CD8-positive, alpha-beta memory T cell (primary cell): ENCODE results near the gene RAB8B. TPM values are rescaled to one million over a fixed set of nuclear protein-coding genes. Genes with fewer than 3 reads are reported as not detected.

Source experiments
- CTCF ChIA-PET: fragments of 350-600 bp; sonication (Branson Sonifier 250); formaldehyde crosslinking; loops from one replicate; lab custom pipeline; 2021; ENCODE audit warnings: antibody characterized with exemption; lab: Charles Lee
- POLR2A ChIA-PET: fragments of 350-600 bp; sonication (Branson Sonifier 250); formaldehyde crosslinking; loops from one replicate; lab custom pipeline; 2021; ENCODE audit warnings: antibody characterized with exemption; lab: Charles Lee
- DNase-seq, 5 donors: peaks; one replicate each; pipeline versions ENCODE4 v3.0.0 to v3.0.0-alpha.2; 2020 to 2022; ENCODE audit warnings: mixed read lengths in 1 of 5
- H3K27ac ChIP-seq: one replicate; pipeline ENCODE4 v1.7.0; 2013; ENCODE audit warnings: low read depth, mild to moderate bottlenecking, low read length, moderate library complexity
- H3K27me3 ChIP-seq: 2 replicates; pipeline ENCODE4 v1.7.0; 2013; ENCODE audit warnings: low read length, mild to moderate bottlenecking; ENCODE audit not compliant: insufficient read depth, poor library complexity, severe bottlenecking
- H3K36me3 ChIP-seq: 2 replicates; pipeline ENCODE4 v1.7.0; 2013; ENCODE audit warnings: mild to moderate bottlenecking, low read length, moderate library complexity; ENCODE audit not compliant: insufficient read depth
- H3K4me1 ChIP-seq: 2 replicates; pipeline ENCODE4 v1.7.0; 2013; ENCODE audit warnings: mild to moderate bottlenecking, low read length, moderate library complexity; ENCODE audit not compliant: insufficient read depth
- H3K4me3 ChIP-seq: 2 replicates; pipeline ENCODE4 v1.7.0; 2013; ENCODE audit warnings: mild to moderate bottlenecking, low read length
- H3K9me3 ChIP-seq: 2 replicates; pipeline ENCODE4 v1.7.0; 2013; ENCODE audit warnings: mild to moderate bottlenecking, low read length
- H3K27ac Mint-ChIP-seq, 8 donors: one replicate each; pipeline ENCODE4 v1.8.0; 2020 to 2021; ENCODE audit warnings: mixed read lengths in 8 of 8, mild to moderate bottlenecking in 6 of 8, inconsistent platforms in 3 of 8, moderate library complexity in 3 of 8
- H3K27me3 Mint-ChIP-seq, 2 donors: one replicate each; pipeline ENCODE4 v1.8.0; 2020 to 2021; ENCODE audit warnings: mixed read lengths in 2 of 2, mild to moderate bottlenecking in 1 of 2, moderate library complexity in 1 of 2
- H3K36me3 Mint-ChIP-seq, 3 donors: one replicate each; pipeline ENCODE4 v1.8.0; 2020 to 2021; ENCODE audit warnings: mixed read lengths in 3 of 3, inconsistent platforms in 1 of 3, mild to moderate bottlenecking in 1 of 3
- H3K4me1 Mint-ChIP-seq, 3 donors: one replicate each; pipeline ENCODE4 v1.8.0; 2020 to 2021; ENCODE audit warnings: mixed read lengths in 3 of 3, inconsistent platforms in 1 of 3, mild to moderate bottlenecking in 1 of 3
- H3K4me3 Mint-ChIP-seq, 7 donors: one replicate each; pipeline ENCODE4 v1.8.0; 2020 to 2021; ENCODE audit warnings: mixed read lengths in 7 of 7, mild to moderate bottlenecking in 6 of 7, moderate library complexity in 4 of 7, inconsistent platforms in 2 of 7
- H3K9me3 Mint-ChIP-seq, 5 donors: one replicate each; pipeline ENCODE4 v1.8.0; 2020 to 2022; ENCODE audit warnings: mixed read lengths in 5 of 5, mild to moderate bottlenecking in 3 of 5, moderate library complexity in 2 of 5, inconsistent platforms in 1 of 5
- polyA plus RNA-seq: library from polyadenylated mRNA; unstranded; fragments of 300-500 nt; fragmentation: Illumina TruSeq; gene quantifications from one replicate; pipeline ENCODE4 v1.2.3, GENCODE V29; 2021
- total RNA-seq, 2 experiments: library from RNA; stranded (reverse); gene quantifications; one replicate each; pipeline ENCODE4 v1.2.3, GENCODE V29; 2021

Gene RAB8B
- total and polyA plus RNA-seq, 3 experiments from 2014 or later = 52.9 to 169 (median 165) TPM

DNA sequence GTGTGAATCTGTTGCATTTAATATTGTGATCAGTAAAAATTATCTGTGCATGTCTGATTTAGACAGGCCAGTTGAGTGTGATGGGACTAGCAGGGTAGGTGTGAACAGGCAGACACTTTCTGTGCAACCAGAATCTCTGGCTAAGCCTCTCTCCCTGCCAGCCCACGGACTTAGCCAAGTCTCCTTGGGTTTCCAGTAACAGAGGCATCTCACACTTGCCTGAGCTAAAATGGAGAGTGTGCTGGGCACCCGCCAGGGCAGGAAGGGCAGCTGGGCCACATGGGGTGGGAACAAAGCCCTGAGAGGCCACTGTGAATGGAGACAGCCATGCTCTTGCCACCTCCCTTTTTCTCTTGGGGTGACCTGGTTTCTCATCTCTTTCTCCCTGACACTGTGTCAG lies 19.6 kb upstream of the RAB8B start:
- H3K27ac ChIP-seq = no peak overlapping the region
- no peak for DNase-seq
- no peaks in the 10 kb centered on the region for H3K9me3 ChIP-seq
- no peaks in the 10 kb centered on the region for H3K36me3 Mint-ChIP-seq
- H3K4me1 ChIP-seq = no peaks in the 10 kb centered on the region
- no peaks in the 10 kb centered on the region for H3K9me3 Mint-ChIP-seq
- no peaks in the 10 kb centered on the region for H3K36me3 ChIP-seq
- H3K27ac Mint-ChIP-seq = peak overlapping the region in 1 of 8 donors; percentile 72
- H3K27me3 Mint-ChIP-seq = no peaks in the 10 kb centered on the region
- POLR2A ChIA-PET = no interaction called here
- H3K27me3 ChIP-seq = no peaks in the 10 kb centered on the region
- CTCF ChIA-PET = no interaction called here
- no peak overlapping the region for H3K4me3 Mint-ChIP-seq
- H3K4me3 ChIP-seq = no peak overlapping the region
- H3K4me1 Mint-ChIP-seq = peaks cover 0 to 5% (median 2%) of the 10 kb centered on the region in 3 donors

- POLR2A ChIA-PET = no interaction called here
- H3K27me3 ChIP-seq = no peaks in the 10 kb centered on the region
- no peaks in the 10 kb centered on the region for H3K4me1 ChIP-seq
- H3K4me1 Mint-ChIP-seq = no peaks in the 10 kb centered on the region
- no peaks in the 10 kb centered on the region for H3K9me3 ChIP-seq
- H3K4me3 ChIP-seq = no peak overlapping the region
- H3K27ac Mint-ChIP-seq = no peak overlapping the region
- no peaks in the 10 kb centered on the region for H3K9me3 Mint-ChIP-seq
- no peak overlapping the region for H3K27ac ChIP-seq
- DNase-seq = no peak
- H3K36me3 ChIP-seq = no peaks in the 10 kb centered on the region
- H3K36me3 Mint-ChIP-seq = no peaks in the 10 kb centered on the region
- H3K4me3 Mint-ChIP-seq = no peak overlapping the region
- CTCF ChIA-PET = interaction anchor here (1.6 kb wide), 1 partner anchor 16 kb away, joined by 5 read pairs; no protein-coding TSS in a partner anchor
- H3K27me3 Mint-ChIP-seq = no peaks in the 10 kb centered on the region
Measured at GRCh38 chr15:63172376-63172775, 17.0 kb upstream of the RAB8B start.

- Mint-ChIP-seq H3K4me1 (no peaks in the 10 kb centered on the region), H3K4me3 (no peak overlapping the region), H3K27ac (no peak overlapping the region), H3K9me3 (no peaks in the 10 kb centered on the region), H3K36me3 (no peaks in the 10 kb centered on the region), H3K27me3 (no peaks in the 10 kb centered on the region)
- Histone ChIP-seq H3K27me3 (no peaks in the 10 kb centered on the region), H3K4me3 (no peak overlapping the region), H3K27ac (no peak overlapping the region), H3K9me3 (no peaks in the 10 kb centered on the region), H3K4me1 (no peaks in the 10 kb centered on the region), H3K36me3 (no peaks in the 10 kb centered on the region)
- no peak for DNase-seq
- ChIA-PET POLR2A (no interaction called here), CTCF (interaction anchor here (1.6 kb wide), 1 partner anchor 16 kb away, joined by 5 read pairs; no protein-coding TSS in a partner anchor)
Measured at GRCh38 chr15:63172851-63173451, 16.5 kb upstream of the RAB8B start.

DNA sequence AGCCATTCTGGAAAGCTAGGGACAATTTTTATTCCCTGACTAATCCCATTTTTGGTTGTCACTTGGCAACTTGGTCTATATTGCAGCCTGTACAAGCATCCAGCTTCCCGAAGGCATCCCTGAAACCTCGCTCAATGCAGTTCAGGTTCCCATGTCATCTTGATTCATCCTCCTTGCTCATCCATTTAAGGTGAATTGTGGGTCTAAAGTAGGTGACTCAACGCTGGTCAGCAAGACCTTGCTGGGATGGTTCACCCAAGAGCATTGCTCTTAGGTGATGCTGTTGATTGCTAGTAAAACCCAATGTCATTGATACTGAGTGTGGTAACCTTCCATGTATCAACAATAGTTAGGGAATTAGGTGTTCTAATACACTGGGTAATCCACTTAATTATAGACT lies 13.1 kb upstream of the RAB8B start:
- POLR2A ChIA-PET = no interaction called here
- Histone ChIP-seq H3K9me3 (no peaks in the 10 kb centered on the region), H3K27me3 (no peaks in the 10 kb centered on the region), H3K36me3 (no peaks in the 10 kb centered on the region), H3K4me1 (no peaks in the 10 kb centered on the region), H3K27ac (no peak overlapping the region), H3K4me3 (no peak overlapping the region)
- Mint-ChIP-seq H3K27me3 (no peaks in the 10 kb centered on the region), H3K36me3 (no peaks in the 10 kb centered on the region), H3K4me3 (no peak overlapping the region), H3K9me3 (no peaks in the 10 kb centered on the region), H3K4me1 (no peaks in the 10 kb centered on the region), H3K27ac (no peak overlapping the region)
- CTCF ChIA-PET = no interaction called here
- DNase-seq = no peak

DNA sequence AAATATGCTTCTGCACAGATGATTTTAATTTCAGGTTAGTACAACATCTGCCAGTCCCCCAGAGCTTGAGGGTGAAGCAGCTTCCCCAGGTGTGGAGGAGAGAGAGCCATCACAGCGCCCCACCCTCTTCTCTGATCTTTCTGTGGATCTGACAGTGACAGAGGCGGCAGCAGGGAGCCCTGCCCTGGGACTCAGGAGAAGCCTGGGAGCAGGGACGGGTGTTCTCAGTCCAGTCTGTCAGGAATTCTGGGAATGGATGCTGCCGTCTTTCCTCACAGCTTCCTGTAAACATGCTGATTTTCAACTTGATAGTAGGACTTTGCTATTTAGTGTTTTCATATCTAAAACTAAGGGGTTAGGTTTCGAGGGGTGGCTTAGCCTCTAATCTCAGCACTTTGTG lies 11.4 kb upstream of the RAB8B start:
- no peak for DNase-seq
- CTCF ChIA-PET = no interaction called here
- Histone ChIP-seq H3K36me3 (no peaks in the 10 kb centered on the region), H3K4me1 (no peaks in the 10 kb centered on the region), H3K9me3 (no peaks in the 10 kb centered on the region), H3K4me3 (no peak overlapping the region), H3K27ac (no peak overlapping the region), H3K27me3 (no peaks in the 10 kb centered on the region)
- POLR2A ChIA-PET = interaction anchor here (0.6 kb wide), 1 partner anchor 93 kb away, joined by 3 read pairs; no protein-coding TSS in a partner anchor
- Mint-ChIP-seq H3K27ac (no peak overlapping the region), H3K4me3 (no peak overlapping the region), H3K27me3 (no peaks in the 10 kb centered on the region), H3K4me1 (no peaks in the 10 kb centered on the region), H3K9me3 (no peaks in the 10 kb centered on the region), H3K36me3 (no peaks in the 10 kb centered on the region)

- ChIA-PET POLR2A (no interaction called here), CTCF (interaction anchor here (1.4 kb wide), 1 partner anchor 14 kb away, joined by 4 read pairs; no protein-coding TSS in a partner anchor)
- Mint-ChIP-seq H3K36me3 (no peaks in the 10 kb centered on the region), H3K4me3 (no peak overlapping the region), H3K27me3 (no peaks in the 10 kb centered on the region), H3K4me1 (no peaks in the 10 kb centered on the region), H3K9me3 (no peaks in the 10 kb centered on the region), H3K27ac (no peak overlapping the region)
- Histone ChIP-seq H3K36me3 (no peaks in the 10 kb centered on the region), H3K27me3 (no peaks in the 10 kb centered on the region), H3K4me3 (no peak overlapping the region), H3K4me1 (no peaks in the 10 kb centered on the region), H3K27ac (no peak overlapping the region), H3K9me3 (no peaks in the 10 kb centered on the region)
- no peak for DNase-seq
Measured at GRCh38 chr15:63180746-63181145, 8.7 kb upstream of the RAB8B start.

- H3K27ac ChIP-seq = no peak overlapping the region
- DNase-seq = no peak
- POLR2A ChIA-PET = no interaction called here
- H3K9me3 Mint-ChIP-seq = no peaks in the 10 kb centered on the region
- H3K4me3 Mint-ChIP-seq = no peak overlapping the region
- no peaks in the 10 kb centered on the region for H3K4me1 ChIP-seq
- H3K36me3 Mint-ChIP-seq = no peaks in the 10 kb centered on the region
- H3K9me3 ChIP-seq = no peaks in the 10 kb centered on the region
- H3K4me3 ChIP-seq = no peak overlapping the region
- no peak overlapping the region for H3K27ac Mint-ChIP-seq
- no peaks in the 10 kb centered on the region for H3K4me1 Mint-ChIP-seq
- no peaks in the 10 kb centered on the region for H3K27me3 ChIP-seq
- no peaks in the 10 kb centered on the region for H3K27me3 Mint-ChIP-seq
- H3K36me3 ChIP-seq = no peaks in the 10 kb centered on the region
- CTCF ChIA-PET = no interaction called here
Measured at GRCh38 chr15:63181648-63182047, 7.8 kb upstream of the RAB8B start.

DNA sequence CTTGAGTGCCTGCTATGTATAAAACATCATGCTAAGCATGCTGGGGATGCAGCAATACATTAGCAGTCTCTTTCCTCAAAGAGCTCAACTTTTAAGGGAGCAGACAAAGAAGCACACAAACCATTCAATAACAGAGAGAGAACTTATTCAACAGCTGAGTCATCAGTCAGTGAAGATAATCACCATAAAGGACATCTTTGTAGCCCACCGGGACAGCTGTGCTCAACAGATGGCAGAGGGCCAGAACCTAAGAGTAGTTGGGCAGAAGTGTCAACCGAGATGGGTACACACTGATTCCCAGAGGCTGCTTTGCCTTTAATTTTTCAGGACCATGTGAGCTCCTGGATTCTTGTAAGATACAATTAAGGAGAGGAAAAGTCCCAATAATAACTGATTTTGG lies 4.2 kb upstream of the RAB8B start:
- no peak overlapping the region for H3K4me3 ChIP-seq
- Mint-ChIP-seq H3K27me3 (no peaks in the 10 kb centered on the region), H3K9me3 (no peaks in the 10 kb centered on the region), H3K4me1 (peaks cover 13 to 17% (median 14%) of the 10 kb centered on the region in 3 donors), H3K27ac (peak overlapping the region in 1 of 8 donors; percentile 40), H3K36me3 (peaks cover 0 to 10% (median 0%) of the 10 kb centered on the region in 3 donors), H3K4me3 (peak overlapping the region in 1 of 7 donors; percentile 38)
- no peak for DNase-seq
- ChIA-PET POLR2A (no interaction called here), CTCF (interaction anchor here (1.0 to 1.3 kb wide), 2 partner anchors 11 to 17 kb away, joined by 4 read pairs; no protein-coding TSS in a partner anchor)
- no peak overlapping the region for H3K27ac ChIP-seq
- H3K36me3 ChIP-seq = no peaks in the 10 kb centered on the region
- no peaks in the 10 kb centered on the region for H3K27me3 ChIP-seq
- no peaks in the 10 kb centered on the region for H3K9me3 ChIP-seq
- peaks cover 9% of the 10 kb centered on the region for H3K4me1 ChIP-seq
